T1000 (cell line): ENCODE measurements around the gene C11orf24.

Experiments used
- DNase-seq: peaks from one replicate; lab custom pipeline; 2025; ENCODE audit warnings: mixed read lengths; lab: John Stamatoyannopoulos, UW

Gene C11orf24

GRCh38 chr11:68270196-68271022 is 1.4 kb downstream of the C11orf24 start:
- no peak for DNase-seq

- DNase-seq: peak; percentile 40
These were observed 2.2 kb downstream of the C11orf24 start for GRCh38 chr11:68269414-68270081.

DNA sequence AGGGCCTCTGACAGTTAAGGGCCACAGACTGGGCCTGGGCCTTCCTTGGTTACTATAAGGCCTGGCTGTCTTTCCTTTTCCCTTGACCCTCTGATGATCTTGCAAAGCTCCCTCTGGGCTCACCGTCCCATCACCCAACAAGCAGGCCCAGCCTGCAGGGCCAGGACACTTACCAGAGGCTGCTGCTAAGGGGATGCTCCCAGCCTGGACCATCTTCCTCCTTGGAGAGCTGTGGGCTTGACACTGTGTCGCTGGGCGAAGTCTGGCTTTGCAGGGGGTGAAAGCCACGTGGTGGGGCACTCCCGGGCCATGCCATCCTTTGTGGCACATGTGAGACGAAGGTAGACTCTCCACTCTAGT is 3.9 kb downstream of the C11orf24 start:
- DNase-seq: no peak

GRCh38 chr11:68266936-68267880 is 4.6 kb downstream of the C11orf24 start:
- no peak for DNase-seq

- DNase-seq: no peak
These were observed 5.5 kb downstream of the C11orf24 start for GRCh38 chr11:68266121-68266891.

DNA sequence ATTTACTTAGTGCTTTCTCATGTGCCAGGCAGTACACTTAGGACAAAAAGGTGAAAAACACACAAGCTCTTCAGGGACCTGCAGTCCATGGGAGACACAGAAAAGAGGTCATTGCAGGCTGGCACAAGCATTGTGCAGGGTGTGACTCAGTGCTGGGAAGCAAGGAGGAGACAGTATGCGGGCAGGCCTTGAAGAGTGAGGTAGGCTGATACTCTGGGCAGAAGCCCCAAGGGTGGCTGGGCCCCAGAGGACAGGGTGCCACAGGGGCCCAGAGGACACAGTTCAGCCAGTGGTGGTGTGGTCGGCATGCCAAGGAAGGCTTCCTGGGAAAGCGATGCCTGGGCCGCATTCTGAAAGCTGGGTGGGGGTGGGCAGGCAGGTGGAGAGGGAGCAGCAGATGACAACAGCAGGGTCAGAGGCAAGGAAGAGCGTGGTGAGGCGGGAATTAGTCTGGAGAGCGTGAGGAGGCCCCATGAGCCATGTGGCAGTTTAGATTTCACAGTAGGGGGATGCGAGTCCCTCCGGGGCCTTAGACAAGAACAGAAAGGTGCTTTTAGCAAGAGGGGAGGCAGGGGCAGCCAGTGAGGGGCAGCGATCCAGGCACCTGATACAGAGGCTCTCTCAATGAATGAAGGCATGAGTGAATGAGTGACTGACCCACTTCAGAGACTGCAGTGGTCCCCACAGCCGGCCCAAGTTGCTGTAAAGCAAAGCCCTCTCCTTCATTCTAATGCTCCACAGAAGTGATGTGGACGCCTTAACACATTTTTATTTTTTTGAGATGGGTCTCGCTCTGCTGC is 6.8 kb downstream of the C11orf24 start:
- DNase-seq: no peak

GRCh38 chr11:68264244-68264643 is 7.5 kb downstream of the C11orf24 start:
- no peak for DNase-seq

- DNase-seq: no peak
These were observed 8.2 kb downstream of the C11orf24 start for GRCh38 chr11:68263444-68264035.

- no peak for DNase-seq
These were observed 9.3 kb downstream of the C11orf24 start for GRCh38 chr11:68262544-68262827.

DNA sequence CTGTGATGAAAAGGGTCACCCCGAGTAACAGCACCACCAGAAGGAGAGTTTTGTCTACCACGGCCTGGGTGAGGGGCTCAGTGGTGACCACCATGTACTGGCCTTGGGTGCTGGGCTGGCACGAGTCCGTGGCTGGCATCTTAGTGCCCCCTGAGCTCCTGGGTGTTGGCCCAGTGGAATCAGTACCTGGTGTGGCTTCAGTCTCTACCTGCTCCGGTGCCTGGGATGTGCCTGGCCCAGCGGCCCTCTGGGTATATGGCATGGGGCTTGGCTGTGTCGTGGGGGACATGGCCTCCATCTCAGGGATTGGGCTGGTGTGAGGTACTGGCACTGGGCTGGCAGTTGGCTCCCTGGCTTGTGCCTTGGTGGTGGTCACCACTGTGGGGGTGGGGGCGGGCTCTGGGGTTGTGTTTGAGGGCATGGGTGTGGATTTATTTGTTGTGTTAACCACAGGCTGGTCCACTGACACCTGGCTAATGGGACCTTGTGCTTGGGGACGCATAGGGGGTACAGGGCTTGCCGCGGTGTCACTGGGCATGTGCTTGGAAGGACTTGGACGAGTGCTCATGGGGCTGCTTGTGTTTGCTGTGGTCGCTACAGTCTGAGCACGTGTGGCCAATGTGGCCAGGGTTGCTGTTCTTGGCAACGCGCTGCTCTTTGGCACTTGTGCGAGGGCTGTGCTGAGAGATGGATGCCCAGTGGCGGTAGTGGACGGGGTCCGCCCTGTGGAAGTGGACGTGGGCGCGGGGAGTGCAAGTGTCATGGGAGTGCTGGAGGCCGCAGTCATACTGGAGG is 9.8 kb downstream of the C11orf24 start:
- DNase-seq: no peak

DNA sequence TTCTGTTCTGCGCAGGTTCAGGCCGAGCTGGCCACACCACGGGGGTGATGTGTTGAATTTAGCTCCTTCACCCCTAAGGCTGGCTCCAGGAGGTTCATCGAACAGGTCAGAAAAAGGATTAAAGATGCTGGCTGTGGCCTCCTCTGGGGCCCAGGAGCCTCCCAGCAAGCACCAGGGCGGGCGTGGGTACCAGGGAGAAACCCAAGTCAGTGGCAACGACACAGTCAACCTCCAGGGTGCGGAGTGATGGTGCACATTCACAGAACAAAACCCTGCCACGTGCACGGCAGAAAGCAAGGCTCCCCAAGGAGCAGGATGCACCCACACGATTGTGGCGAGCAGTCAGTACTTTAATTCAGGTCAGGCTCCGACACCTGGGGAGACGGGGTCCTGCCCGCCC is 10.8 kb downstream of the C11orf24 start:
- DNase-seq: no peak

DNA sequence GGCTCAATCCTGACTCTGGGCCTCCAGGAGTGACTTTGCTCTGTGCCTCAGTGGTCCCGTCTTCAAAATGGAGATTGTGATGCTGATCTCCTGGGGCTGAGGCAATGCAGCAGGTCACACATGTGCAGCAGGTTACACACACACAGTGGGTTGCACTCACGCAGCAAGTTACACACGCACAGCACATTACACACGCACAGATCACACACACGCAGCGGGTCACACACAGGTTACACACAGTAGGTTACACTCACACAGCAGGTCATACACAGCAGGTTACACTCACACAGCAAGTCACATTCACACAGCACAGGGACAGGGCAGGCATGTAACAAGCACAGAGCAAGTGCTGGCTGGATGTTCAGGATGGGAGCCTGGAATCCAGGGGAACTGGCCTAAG is 11.3 kb downstream of the C11orf24 start:
- DNase-seq: no peak

DNA sequence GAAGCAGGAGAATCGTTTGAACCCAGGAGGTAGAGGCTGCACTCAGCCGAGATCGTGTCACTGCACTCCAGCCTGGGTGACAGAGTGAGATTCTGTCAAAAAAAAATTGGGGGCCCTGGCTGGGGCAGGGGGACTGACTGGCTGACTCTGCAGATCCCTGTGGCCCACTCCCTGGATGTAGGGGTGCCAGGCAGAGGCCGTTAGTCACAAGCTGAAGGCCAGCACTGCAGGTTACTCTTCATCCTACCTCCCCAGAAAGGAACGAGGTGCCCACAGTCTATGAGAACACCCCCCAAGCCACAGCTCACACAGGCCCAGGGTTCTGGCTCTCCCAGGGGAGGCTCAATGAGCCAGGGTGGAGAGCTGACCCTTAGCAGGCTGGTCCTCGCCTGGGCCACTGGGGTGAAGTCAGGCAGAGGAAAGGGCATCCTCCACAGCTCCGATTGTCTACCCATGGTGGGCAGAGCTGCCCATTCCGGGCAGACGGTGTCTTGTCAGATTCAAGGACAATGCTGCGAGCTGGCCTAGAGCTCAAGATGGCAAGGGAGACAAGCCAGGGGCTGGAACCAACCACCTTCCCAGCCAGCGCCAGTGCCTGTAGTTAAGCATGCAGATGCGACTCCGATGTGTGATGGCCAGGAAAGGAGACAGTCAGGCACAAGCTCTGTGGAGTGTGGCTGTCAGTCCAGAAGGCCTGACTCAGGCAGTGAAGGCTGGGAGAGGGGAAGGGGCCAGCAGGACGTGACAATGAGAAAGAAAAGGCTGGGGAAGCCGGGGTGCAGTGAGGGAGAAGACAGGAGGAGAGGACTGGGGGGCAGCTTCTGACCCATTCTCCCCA is 12.4 kb downstream of the C11orf24 start:
- no peak for DNase-seq

DNA sequence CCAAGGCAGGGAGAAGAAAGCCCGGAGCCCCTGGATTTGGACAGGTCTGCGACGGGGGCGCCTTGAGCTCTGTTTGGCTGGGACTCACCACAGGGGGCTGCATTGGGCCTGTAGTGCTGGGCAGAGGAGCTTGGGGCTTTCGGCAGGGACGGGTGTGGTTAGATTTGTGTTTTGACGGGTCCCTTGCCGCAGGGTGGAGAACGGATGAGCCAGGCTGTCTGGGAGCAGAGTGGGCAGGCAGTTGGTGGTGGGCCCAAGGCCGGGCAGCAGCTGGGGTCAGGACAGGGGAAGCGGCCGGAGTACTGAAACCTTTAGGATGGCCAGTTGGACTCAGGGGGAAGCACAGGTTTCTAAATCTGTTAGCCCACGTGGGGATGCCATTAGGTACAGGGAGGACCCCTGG is 13.4 kb downstream of the C11orf24 start:
- no peak for DNase-seq

GRCh38 chr11:68257477-68258362 is 14.1 kb downstream of the C11orf24 start:
- DNase-seq: peak; percentile 93

DNA sequence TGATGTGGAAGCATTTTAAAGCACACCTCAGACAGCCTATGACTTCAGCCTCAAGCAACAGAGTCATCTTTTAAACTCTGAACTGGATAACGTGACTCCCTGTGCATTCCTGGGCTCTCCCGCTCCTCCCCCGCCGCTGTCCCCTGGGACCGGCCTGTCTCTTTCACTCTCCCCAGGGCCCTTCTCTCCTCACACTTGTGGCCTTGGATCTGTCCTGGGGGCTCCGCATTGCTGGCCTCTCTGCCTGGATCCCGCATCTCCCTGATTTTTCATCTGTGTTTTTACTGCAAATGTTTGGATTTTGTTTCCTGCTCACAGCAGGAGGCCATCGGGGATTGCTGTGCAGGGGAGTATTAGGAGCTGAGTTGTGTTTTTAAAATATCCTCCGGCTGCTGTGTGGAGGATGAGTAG is 15.4 kb downstream of the C11orf24 start:
- peak; percentile 73 for DNase-seq

GRCh38 chr11:68255526-68255925 is 16.2 kb downstream of the C11orf24 start:
- DNase-seq: no peak

DNA sequence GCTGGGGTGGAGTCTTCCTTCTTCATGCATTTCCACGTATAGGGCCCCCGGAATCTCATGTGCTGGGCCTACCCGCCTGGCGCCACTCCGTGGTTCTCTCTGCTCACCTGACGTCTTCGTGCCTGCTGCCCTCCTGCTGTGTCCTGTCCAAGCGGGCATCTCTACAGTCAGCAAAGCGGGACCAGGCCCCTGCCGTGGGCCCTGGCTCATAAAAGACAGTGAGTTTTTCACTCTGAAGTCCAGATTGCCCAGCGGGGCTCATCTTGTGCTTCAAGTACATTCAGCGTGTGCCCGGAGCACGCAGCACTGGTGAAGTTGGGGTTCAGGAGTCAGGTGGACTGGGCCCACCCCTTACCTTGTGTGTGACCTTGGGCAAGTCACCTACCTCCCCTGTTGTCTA is 17.4 kb downstream of the C11orf24 start:
- no peak for DNase-seq
